GM21717 (cell line): ENCODE measurements around the gene AGTR1.

ENCODE experiments used
- ATAC-seq: cut with Tn5 transposase; IDR thresholded peaks from one replicate; pipeline ENCODE4 v1.9.1; 2021; ENCODE audit warnings: mild to moderate bottlenecking, moderate library complexity; ENCODE audit not compliant: unreplicated experiment

AGTR1 gene

DNA sequence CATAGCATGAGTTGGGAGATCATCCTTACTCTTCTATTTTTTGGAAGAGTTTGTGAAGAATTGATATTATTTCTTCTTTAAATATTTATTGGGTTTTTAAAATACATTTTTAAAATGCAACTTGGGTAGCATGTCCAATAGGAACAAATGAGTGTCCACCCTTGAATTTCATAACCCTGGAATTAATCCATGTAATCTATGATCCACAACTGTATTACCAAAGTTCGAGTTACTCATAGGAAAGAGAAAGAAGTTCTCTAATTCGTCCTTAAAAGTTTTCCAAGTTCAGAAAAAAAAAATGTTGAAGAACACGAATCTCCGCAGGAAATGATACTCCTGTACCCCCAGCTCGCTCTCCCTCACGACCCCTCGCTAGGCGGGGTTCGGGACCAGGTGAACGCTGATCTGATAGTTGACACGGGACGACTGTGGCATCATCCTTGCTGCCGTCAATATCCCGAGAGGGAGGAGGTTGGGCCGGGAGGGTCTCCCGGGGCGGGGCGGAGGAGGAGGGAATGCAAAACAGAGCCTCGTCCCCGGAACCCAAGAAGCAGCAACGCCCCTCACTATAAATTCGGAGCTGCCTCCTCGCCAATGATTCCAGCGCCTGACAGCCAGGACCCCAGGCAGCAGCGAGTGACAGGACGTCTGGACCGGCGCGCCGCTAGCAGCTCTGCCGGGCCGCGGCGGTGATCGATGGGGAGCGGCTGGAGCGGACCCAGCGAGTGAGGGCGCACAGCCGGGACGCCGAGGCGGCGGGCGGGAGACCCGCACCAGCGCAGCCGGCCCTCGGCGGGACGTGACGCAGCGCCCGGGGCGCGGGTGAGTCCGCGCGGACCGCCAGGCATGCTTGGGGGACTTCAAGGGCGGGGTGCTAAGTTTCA lies at the start of gene AGTR1:
Gene AGTR1 (plus strand): TSS at position 598 of the 884 bp plus-strand sequence. CDS start 43,133 bp downstream, outside the sequence.
- no peak for ATAC-seq

DNA sequence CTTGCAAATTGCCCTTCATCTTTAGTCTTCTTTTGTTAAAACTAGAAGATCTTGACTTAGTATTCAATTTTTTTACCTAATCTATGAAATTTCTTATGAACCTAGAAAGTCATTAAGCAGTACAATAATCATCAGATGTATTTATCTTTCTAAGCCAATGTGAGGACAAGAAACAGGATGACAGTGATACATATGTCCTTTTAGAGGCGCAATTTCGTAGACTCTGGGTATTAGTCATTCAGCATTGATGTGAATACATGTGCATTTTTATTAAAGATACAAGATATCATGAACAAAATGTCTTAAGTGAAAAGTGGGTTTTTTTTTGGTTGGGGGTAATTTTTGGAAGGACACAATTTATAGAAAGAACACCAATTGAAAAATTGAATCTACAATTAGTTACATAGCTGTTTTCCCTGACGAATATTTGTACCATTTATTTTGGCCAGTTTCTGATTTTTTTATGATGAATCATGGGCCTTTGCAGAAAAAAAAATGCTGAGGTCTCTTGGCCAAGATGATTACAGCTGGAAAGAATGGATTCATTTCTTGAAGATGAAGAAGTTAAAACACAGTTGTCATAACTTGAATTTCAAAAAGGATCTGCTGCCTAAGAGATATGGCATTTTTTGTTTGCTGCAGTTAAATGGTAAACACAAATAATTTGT lies 48.9 kb upstream of the AGTR1 start:
- no peak for ATAC-seq

DNA sequence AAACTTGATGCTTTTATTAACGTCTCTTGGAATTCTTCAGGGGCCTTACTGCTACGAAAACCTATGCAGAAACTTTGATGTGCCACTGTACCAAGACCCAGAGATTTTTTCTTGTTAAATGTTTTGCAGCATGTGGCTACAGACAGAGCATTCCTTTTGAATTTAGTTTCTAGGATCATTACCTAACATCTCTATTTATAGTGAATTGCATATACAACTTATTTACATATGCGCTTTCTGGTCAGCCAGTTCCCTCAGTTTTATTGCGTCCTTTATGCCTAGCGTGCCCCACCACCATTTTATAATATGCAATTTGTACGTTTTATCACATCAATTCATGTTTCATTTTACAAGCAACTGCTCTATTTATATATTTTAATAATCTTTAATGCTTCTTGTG lies 46.2 kb upstream of the AGTR1 start:
- ATAC-seq = no peak

DNA sequence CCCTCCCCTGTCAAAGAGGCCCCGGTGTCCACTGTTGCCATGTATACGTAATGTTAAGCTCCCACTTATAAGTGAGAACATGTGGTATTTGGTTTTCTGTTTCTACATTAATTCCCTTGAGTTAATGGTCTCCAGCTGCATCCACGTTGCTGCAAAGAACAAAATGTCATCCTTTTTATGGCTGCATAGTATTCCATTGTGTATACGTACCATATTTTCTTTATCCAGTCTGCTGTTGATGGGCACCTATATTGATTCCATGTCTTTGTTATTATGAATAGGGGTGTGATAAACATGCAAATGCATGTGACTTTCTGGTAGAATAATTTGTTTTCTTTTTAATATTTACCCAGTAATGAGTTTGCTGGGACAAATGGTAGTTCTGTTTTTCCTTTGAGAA lies 43.3 kb upstream of the AGTR1 start:
- no peak for ATAC-seq

DNA sequence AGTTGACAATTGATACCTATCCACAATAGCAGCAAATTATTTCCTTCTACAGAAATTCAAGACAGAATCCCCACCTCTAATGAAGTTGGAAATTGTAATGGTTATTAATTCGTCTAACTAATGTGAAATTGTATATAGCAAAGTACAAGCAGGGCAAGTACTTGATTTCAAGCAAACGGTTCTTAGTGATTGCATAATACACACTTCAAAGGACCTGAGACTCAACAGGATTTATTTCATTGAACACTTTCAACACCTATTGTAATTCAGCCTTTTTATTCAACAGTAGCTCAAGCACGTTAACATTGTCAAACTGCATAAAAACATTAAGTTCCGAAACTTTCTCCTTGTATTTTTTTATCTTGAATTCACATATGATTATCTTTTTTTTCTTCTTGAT lies 40.2 kb upstream of the AGTR1 start:
- ATAC-seq = no peak

DNA sequence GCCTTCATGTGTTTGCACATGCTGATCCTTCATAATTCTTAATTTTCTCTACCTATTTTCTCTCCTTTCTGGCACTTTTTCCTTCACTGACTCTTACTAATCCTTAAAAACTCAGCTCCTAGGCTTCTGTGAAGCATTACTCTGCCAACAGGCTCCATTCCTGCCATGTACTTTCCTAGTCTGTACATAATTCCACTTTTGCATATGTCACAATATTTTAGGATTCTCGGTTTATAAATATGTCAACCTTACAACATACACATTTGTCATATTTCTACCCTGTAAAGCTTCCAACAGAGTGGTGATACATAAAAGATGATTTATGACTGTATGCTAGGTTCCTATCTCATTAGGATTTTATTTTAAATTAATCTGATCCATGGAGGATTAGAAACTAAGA lies 38.2 kb upstream of the AGTR1 start:
- no peak for ATAC-seq

DNA sequence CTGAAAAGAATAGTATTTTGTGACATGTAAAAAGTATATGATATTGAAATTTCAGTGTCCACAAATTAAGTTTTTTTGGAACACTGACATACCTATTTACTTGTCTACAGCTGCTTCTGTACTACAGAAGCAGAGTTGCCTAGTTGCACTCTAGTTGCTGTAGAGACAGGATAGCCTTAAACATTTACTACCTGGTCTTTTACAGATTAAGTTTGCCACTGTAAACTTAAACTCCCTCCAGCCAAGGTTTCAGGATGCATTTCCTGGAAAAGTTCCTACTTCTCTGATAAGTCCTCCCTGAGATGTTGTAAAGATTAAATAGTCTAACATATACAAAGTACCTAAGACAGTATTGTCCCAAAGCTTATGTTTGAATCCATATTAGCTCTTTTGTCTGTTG lies 17.4 kb upstream of the AGTR1 start:
- ATAC-seq = no peak

DNA sequence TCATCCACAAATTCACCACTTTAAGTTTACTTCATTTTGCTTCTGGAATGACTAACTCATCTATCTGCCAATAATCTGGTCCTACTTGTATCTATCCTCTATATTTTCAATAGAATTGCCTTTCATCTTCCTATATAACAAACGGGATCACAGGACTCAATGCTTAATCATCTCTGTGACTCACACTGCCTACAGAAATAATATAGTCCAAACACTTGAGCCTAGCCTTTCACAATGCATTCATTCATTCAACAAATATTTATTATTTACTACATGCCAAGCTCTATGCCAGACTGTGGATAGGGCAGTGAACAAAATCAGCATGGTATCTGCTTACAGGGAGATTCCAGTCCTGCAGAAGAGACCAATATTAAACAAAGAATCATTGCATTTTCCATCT lies 16.6 kb upstream of the AGTR1 start:
- no peak for ATAC-seq

DNA sequence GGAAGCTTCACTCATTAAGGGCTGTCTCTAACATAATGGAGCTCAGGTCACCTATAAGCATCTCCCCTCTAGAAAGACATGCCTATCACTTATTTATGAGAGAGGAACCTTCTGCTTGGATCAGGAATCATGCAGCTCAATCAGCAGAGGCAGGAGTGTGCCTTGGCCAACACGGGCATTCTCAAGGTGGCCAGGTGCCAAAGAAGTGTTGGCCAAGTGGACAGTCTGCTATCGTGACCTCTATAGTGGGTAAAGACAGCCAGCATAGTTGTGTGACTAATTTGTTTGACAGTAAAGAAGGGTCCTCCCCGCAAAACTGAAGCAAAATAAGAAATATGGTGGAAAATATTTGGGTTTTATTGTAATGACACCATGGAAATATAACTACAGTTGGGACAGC lies 14.7 kb upstream of the AGTR1 start:
- no peak for ATAC-seq

DNA sequence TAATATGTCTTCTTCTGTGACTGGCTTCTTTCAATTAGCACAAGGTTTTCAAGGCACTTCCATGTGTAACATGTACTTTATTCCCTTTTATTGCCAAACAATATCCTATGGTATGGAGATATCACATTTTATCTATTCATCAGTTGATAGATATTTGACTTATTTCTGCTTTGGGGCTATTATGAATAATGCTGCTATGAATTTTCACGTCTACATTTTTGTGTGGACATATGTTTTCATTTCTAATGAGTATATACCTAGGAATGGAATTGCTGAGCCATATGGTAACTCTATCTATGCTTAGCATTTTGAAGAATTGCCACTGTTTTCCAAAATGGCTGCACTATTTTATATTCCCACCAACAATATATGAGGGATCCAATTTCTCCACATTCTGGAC lies 3.6 kb upstream of the AGTR1 start:
- no peak for ATAC-seq

DNA sequence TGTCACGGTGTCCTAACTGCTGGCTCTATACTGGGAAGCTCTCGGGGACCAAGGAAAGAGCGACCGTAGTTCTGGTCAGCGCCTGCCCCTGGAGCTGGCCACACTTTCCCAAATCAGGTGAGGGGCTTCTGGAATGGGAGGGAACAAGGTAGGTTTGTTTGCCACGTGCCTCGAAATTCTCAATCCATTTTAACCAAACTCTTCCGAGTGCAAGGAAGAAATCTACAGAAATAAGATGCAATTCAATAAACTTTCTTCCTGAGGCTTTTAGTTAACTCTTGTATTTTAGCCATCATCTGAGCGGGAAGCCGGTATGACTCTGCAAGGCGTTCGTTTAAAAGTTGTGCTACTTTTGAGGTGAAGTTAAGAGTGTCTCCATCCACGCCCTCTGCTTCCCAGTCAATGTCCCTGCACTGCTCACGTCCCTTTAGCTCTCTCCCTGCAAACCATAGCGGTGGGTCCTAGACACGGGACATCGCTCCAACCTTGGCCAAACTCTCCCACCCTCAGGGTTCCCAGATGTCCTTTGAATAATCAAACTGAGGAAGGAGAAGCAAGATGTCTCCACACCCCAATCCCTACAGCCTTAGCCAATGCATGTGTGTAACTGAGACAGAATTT lies 597 bp downstream of the AGTR1 start:
- no peak for ATAC-seq

DNA sequence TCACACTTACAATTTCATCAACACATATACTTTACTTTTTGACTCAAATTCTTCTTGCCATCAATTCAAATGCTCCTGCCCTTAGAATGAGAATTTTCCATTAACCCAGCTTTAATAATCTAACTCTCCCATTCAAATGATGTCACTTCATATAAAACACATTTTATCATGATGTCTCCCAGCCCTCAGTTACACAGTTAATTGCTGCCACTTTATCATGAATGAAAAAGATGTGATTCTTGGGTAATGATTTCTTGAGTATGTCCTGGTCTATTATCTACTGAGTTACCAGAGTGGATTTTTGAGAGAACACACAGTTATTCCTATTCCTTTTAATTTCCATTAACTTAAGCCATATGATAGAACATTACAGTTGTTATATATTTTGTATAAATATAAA lies 7.6 kb downstream of the AGTR1 start:
- ATAC-seq = no peak

DNA sequence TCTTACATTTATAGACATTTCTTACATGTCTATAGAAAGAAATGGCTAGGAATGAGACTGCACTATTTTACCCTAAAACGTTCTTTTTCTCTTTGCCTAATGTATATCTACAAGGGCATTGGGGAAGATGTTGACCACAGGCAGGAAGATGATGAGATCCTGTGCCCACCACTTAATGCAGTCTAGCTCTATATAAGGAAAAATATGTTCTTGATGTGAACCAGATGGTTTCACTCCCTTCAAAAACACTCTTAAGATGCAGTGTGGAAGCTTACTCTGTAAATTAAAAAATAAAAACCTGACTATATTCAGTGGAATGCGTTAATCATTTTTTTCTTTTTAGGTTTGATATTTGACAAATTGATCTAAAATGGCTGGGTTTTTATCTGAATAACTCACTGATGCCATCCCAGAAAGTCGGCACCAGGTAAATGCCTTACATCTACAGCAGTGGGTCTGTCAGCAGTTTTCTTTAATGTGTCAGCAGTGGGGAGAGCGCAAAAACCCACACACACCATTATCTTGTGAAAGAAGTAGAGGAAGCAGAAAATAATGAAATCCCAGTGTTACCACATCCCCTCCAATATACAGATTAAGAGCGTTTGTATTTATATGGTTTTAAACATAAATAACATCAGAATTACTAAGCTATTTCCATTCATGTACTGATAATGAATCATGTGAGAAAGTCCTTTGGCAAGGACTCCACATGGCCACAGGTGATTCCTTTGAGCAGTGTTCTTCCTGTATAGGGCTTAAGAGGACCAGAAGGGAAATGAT lies 10.1 kb downstream of the AGTR1 start:
- no peak for ATAC-seq

DNA sequence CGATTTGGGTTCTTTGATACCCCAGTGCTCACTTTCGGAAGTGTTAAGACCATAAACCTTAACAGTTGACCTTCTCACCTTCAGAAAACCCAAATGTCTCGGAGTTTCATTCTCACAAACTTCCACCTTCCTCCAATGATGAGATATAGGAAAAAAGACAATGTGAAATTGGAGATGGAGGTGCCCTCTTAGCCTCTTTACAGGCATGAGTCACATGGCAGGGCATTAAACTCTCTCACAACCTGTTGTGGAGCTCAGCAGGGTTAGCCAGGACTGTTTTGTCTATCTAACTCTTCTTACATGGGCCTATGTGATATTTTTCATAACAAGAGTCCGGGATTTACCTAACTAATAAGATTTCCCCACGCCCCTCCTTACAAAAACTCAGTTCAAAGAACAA lies 10.7 kb downstream of the AGTR1 start:
- ATAC-seq = no peak

DNA sequence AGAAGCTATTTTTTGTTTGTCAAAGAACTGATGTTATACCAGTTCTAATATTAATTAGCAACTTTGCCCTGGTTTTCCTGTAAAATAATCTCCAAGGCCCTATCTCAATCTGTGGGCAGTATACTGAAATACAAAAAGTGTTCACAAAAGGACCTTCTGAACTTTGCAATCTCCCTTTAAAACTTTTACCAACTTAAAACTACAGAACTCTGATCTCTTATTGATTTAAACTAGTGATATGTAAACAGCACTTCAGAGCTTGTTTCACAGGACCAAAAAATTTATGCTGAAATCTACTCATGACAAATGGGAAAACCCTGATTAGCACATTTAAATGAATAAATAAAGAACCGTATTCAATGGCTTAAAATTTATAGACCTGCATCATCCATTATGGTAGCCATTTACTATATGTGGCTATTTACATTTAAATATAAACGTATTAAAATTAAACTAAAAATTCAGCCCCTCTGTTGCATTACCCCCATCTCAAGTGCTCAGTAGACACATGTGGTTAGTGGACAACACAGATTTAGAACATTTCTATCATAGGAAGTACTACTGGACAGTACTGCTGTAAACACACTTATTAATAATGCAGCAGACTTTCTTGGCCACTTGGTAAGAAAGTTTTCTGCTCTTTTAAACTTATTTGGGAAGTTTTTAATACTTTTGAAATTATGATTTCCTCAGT lies 12.0 kb downstream of the AGTR1 start:
- no peak for ATAC-seq

DNA sequence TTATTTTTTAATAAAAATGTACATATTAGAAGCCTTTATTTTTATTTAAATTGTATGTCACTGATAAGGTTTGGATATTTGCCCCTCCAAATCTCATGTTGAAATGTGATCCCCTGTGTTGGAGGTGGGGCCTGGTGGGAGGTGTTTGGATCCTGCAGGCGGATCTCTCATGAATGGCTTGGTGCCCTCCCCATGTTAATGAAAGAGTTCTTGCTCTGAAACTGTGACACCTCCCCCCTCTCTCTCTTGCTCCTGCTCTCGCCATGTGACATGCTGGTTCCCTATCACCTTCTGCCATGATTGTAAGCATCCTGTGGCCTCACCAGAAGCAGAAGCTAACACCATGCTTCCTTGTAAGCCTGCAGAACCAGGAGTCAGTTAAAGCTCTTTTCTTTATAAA lies 13.0 kb downstream of the AGTR1 start:
- no peak for ATAC-seq

DNA sequence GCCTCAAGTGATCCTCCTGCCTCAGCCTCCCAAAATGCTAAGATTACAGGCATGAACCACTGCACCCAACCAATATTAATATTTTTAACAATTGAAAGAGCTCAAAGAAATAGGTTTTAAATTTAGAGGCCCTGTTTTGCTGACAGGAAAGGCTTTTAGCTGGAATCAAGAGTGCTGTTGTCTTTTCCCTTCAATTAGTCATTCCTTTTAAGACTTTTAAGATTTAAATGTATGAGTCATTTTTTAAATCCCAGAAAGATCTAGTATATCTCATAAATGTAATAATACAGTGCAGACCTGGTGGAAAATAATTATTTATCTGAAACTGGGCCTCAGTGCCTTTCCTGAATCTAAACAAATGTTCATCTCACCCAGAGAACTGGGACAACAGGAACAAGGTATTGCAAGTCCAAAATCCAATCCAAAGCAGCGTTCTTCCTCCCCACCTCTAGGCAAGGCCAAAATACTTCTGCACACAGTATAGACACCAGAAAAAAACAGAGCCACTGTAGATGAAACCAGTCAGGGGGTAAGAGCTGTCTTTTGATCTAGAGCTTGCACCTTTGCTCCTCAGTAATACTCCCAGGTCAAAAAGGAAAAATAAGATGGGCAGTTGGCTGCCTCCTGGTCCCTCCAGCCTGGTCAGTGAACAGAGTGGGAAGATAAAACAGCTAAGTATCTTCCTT lies 14.4 kb downstream of the AGTR1 start:
- no peak for ATAC-seq

DNA sequence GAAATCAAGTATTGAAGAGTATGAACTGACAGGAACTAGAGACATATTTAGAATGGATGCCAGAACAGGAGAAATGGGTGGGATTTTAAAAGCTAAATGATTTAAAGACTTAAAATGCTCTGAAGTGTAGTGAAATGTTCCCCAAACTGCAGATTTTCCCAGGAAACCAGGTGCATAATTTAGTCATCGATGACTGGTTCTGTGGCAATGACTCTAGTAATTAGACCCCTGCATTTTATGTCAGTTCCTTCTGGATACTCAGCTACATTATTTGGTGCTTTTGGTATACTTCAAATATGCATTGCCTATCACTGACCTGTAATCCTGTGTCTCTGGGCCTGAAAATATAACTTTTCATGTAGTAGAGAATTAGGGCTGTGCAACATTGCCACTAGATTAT lies 16.8 kb downstream of the AGTR1 start:
- ATAC-seq = no peak

DNA sequence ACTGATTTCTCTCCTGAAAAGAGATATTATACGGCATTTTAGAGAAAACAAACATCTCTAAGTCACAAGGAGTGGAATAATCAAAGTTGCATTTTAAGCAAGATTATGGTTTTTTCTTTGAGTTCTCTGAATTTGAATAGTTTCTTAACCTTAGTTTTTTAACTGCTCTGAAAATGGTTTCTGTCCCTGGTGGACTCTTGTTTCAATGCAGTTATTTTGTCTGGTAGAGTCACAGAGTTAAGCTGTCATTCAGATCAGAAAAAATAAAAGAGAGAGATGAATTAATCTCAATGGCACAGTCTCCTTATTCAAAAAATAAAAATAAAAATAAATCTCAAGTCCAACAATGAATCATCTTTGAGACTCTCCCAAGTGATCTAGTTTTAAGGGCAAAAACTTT lies 19.0 kb downstream of the AGTR1 start:
- ATAC-seq = no peak
